K562 (cell line): ENCODE measurements around the gene GNA14. TPM values are rescaled to one million over a fixed set of nuclear protein-coding genes. Genes with fewer than 3 reads are reported as not detected.

Experiments used
- ATAC-seq: fragments of 200-7000 bp; cut with Tn5 transposase; 3 replicates; pipeline ENCODE4 v1.9.1; 2020; ENCODE audit warnings: moderate library complexity
- BruUV-seq: library from RNA; stranded (reverse); fragments of 400-500 nt; replicated peaks from 2 replicates; lab custom pipeline; 2021; lab: Mats Ljungman, UMichigan
- CTCF ChIA-PET: fragments of 300-600 bp; formaldehyde crosslinking; extraction: SDS; loops from one replicate; lab custom pipeline; 2021; ENCODE audit warnings: low intra/inter-chr PET ratio; lab: Yijun Ruan, JAX
- POLR2A ChIA-PET: fragments of 300-600, 350-650 bp; sonication (Branson Sonifier 250); formaldehyde crosslinking; extraction: SDS; loops from one replicate; lab custom pipeline; 2021; ENCODE audit warnings: antibody characterized with exemption, inconsistent platforms; lab: Yijun Ruan, JAX
- DNase-seq, 4 experiments: peaks; one replicate each; pipeline versions ENCODE4 v3.0.0 to v3.0.0-alpha.2; 2011 to 2018; ENCODE audit warnings: low spot score in 3 of 4, mixed read lengths in 3 of 4; ENCODE audit errors: extremely low read depth in 1 of 4
- FAIRE-seq: peaks from 2 replicates; lab custom pipeline; 2011; peaks lifted over from hg19 to GRCh38; lab: Jason Lieb, UNC
- H2AFZ ChIP-seq: 2 replicates; pipeline ENCODE4 v1.6.0; 2011; ENCODE audit warnings: low read depth, low read length, control low read depth, inconsistent platforms
- H3K27ac ChIP-seq: fragments of 200-600 bp; 3 replicates; pipeline ENCODE4 v1.8.0; 2011; ENCODE audit warnings: low read depth, mild to moderate bottlenecking, control low read depth, inconsistent platforms, low read length, moderate library complexity, mixed read lengths; ENCODE audit errors: extremely low read depth
- H3K27me3 ChIP-seq, 2 experiments: fragments of 300-600 bp in 1 of 2; 2 replicates in 1 of 2; 3 replicates in 1 of 2; pipeline versions ENCODE4 v1.6.0 to v1.8.0; 2011; ENCODE audit warnings: inconsistent platforms in 2 of 2, low read length in 2 of 2, mild to moderate bottlenecking in 1 of 2, mixed read lengths in 1 of 2, moderate library complexity in 1 of 2; ENCODE audit not compliant: control insufficient read depth in 2 of 2, insufficient read depth in 2 of 2
- H3K36me3 ChIP-seq: fragments of 300-600 bp; 3 replicates; pipeline ENCODE4 v1.8.0; 2011; ENCODE audit warnings: mild to moderate bottlenecking, low read length, inconsistent platforms; ENCODE audit not compliant: control insufficient read depth, insufficient read depth
- H3K4me1 ChIP-seq, 2 experiments: fragments of 200-600 bp in 1 of 2; replicated peaks in 1 of 2; 2 replicates in 1 of 2; 3 replicates in 1 of 2; pipeline versions ENCODE4 v1.5.1 to v1.8.0; 2011; ENCODE audit warnings: inconsistent platforms in 2 of 2, low read length in 2 of 2, mild to moderate bottlenecking in 1 of 2, mixed read lengths in 1 of 2, moderate library complexity in 1 of 2; ENCODE audit not compliant: control insufficient read depth in 2 of 2, insufficient read depth in 2 of 2
- H3K4me2 ChIP-seq: 2 replicates; pipeline ENCODE4 v1.6.1; 2011; ENCODE audit warnings: low read length, control low read depth, inconsistent platforms, mixed read lengths; ENCODE audit not compliant: insufficient read depth
- H3K4me3 ChIP-seq: fragments of 200-600 bp; sonication (generic), shearing (Covaris generic); 2 replicates; pipeline ENCODE4 v1.5.1; 2016; ENCODE audit warnings: control low read depth, inconsistent platforms
- H3K79me2 ChIP-seq: fragments of 200-600 bp; 3 replicates; pipeline ENCODE4 v1.8.0; 2011; ENCODE audit warnings: low read length, inconsistent platforms; ENCODE audit not compliant: control insufficient read depth, insufficient read depth
- H3K9ac ChIP-seq, 2 experiments: 2 replicates each; pipeline versions ENCODE4 v1.6.0 to v1.6.1; 2011; ENCODE audit warnings: low read depth in 2 of 2, low read length in 2 of 2, control low read depth in 1 of 2, inconsistent platforms in 1 of 2, mild to moderate bottlenecking in 1 of 2, mixed read lengths in 1 of 2; ENCODE audit not compliant: insufficient read depth in 1 of 2
- H3K9me1 ChIP-seq: one replicate; pipeline ENCODE4 v1.6.0; 2011; ENCODE audit warnings: inconsistent platforms, mild to moderate bottlenecking, low read length, moderate library complexity; ENCODE audit not compliant: control insufficient read depth, insufficient read depth
- H3K9me3 ChIP-seq: replicated peaks from 2 replicates; pipeline ENCODE4 v1.5.1; 2011; ENCODE audit warnings: low read depth, low read length, inconsistent platforms; ENCODE audit not compliant: control insufficient read depth, insufficient read depth
- H4K20me1 ChIP-seq: replicated peaks from 2 replicates; pipeline ENCODE4 v1.6.1; 2011; ENCODE audit warnings: low read length, inconsistent platforms, mixed read lengths; ENCODE audit not compliant: control insufficient read depth, insufficient read depth
- FOS ChIP-seq: IDR thresholded peaks from 3 replicates; pipeline ENCODE4 v1.6.1; 2011; ENCODE audit not compliant: insufficient read length; ENCODE audit errors: extremely low read depth
- FOXK2 ChIP-seq, 2 experiments: fragments of 450-650 bp; IDR thresholded peaks in 1 of 2; conservative IDR thresholded peaks in 1 of 2; 2 replicates each; pipeline ENCODE4 v1.6.1; 2016; ENCODE audit warnings: low read depth in 2 of 2, mild to moderate bottlenecking in 1 of 2
- HIVEP1 ChIP-seq: fragments of 250-450 bp; sonication (Bioruptor Pico); IDR thresholded peaks from 2 replicates; pipeline ENCODE4 v1.4.0; 2020; ENCODE audit warnings: mild to moderate bottlenecking
- HOMEZ ChIP-seq: fragments of 250-450 bp; sonication (Bioruptor Pico); IDR thresholded peaks from 2 replicates; pipeline ENCODE4 v1.4.0; 2020; ENCODE audit warnings: mild to moderate bottlenecking, moderate library complexity
- RBM15 ChIP-seq: fragments of 200-400 bp; formaldehyde crosslinking; IDR thresholded peaks from 2 replicates; pipeline ENCODE4 v1.6.1; 2018; ENCODE audit warnings: mild to moderate bottlenecking, low read length, moderate library complexity; ENCODE audit not compliant: insufficient read depth
- RERE ChIP-seq: sonication (generic); formaldehyde crosslinking; IDR thresholded peaks from 2 replicates; pipeline ENCODE4 v1.8.0; 2023; ENCODE audit warnings: missing genetic modification reagents, mild to moderate bottlenecking, borderline replicate concordance
- THRB ChIP-seq: fragments of 450-650 bp; formaldehyde crosslinking; conservative IDR thresholded peaks from 2 replicates; pipeline ENCODE4 v1.4.0; 2022; ENCODE audit warnings: mild to moderate bottlenecking, missing genetic modification characterization
- TRIM28 ChIP-seq: fragments of 450-650 bp; IDR thresholded peaks from 2 replicates; pipeline ENCODE4 v1.6.1; 2017
- U2AF2 ChIP-seq: fragments of 200-400 bp; formaldehyde crosslinking; optimal IDR thresholded peaks from 2 replicates; pipeline ENCODE3; 2017; ENCODE audit warnings: low read depth, mild to moderate bottlenecking, low read length
- ZNF584 ChIP-seq: fragments of 200-800 bp; sonication (Bioruptor generic); IDR thresholded peaks from 2 replicates; pipeline ENCODE4 v1.6.1; 2016; ENCODE audit warnings: low read depth, mild to moderate bottlenecking, missing genetic modification characterization, missing compliant biosample characterization
- WGBS: fragments of 100-300 bp; shearing (Covaris generic); methylation state at CpG from one replicate; pipeline ENCODE4 v1.1.6; 2016; ENCODE audit warnings: low coverage, mixed read lengths; ENCODE audit not compliant: insufficient coverage; ENCODE audit errors: missing lambda C conversion rate; 5-methylcytosine and 5-hydroxymethylcytosine counted together
- in situ Hi-C: fragments of 300-500 bp; cut with MboI; formaldehyde crosslinking; loops from 4 replicates; pipeline ENCODE4 v1.15.0; 2018; ENCODE audit warnings: inconsistent platforms, mixed read lengths
- intact Hi-C: fragments of 100-400 bp; cut with micrococcal nuclease; formaldehyde crosslinking; loops from 2 replicates; pipeline ENCODE4 v1.14.2; 2022
- polyA plus RNA-seq, 8 experiments: library from polyadenylated mRNA; depleted of rRNA in 4 of 8; stranded (reverse) in 5 of 8; unstranded in 3 of 8; fragments of >200 nt; fragmentation: Nextera tagmentation in 2 of 8; fragmentation: Illumina TruSeq in 1 of 8; extraction: Ambion mirVana in 2 of 8; extraction: Trizol in 1 of 8; gene quantifications; 2 replicates each; pipeline versions ENCODE4 v1.2.1 to v1.2.3, GENCODE V29; 2011 to 2014; ENCODE audit warnings: inconsistent platforms in 1 of 8, missing spikeins in 1 of 8
- total RNA-seq, 7 experiments: library from RNA; depleted of rRNA in 6 of 7; stranded (reverse); fragments of >200 nt in 6 of 7; fragmentation: Illumina TruSeq in 2 of 7; extraction: Trizol in 2 of 7; gene quantifications; 2 replicates each; pipeline versions ENCODE4 v1.2.1 to v1.2.3, GENCODE V29; 2011 to 2021; ENCODE audit warnings: low replicate concordance in 1 of 7

GNA14 gene
- total and polyA plus RNA-seq, 9 of the 15 experiments (the other 6 are each of a cell fraction or from before 2014, with no cell fraction given) = 0.03 to 0.11 (median 0.03) TPM; not detected in 6

GRCh38 chr9:77604316-77604715 is 43.8 kb downstream of the GNA14 start:
- POLR2A ChIA-PET = no interaction called here
- H2AFZ ChIP-seq = no peak overlapping the region
- in situ Hi-C loops = no loop called here
- no peak overlapping the region for H3K4me2 ChIP-seq
- no peak overlapping the region for H3K4me3 ChIP-seq
- no peaks in the 10 kb centered on the region for H3K79me2 ChIP-seq
- FAIRE-seq (no peak), ATAC-seq (no peak), DNase-seq (no peak)
- 0% methylated on average over 1 of the region's 1 CpG for WGBS
- H4K20me1 ChIP-seq = no peaks in the 10 kb centered on the region
- H3K36me3 ChIP-seq = no peaks in the 10 kb centered on the region
- H3K9ac ChIP-seq = no peak overlapping the region
- no peaks in the 10 kb centered on the region; a peak in 1 of 5 replicates for H3K4me1 ChIP-seq
- no peaks in the 10 kb centered on the region; a peak in 3 of 5 replicates for H3K27me3 ChIP-seq
- BruUV-seq = no TSS peak
- H3K9me3 ChIP-seq = no peaks in the 10 kb centered on the region
- H3K27ac ChIP-seq = no peak overlapping the region
- H3K9me1 ChIP-seq = no peaks in the 10 kb centered on the region
- CTCF ChIA-PET = no interaction called here
- intact Hi-C loops = no loop called here
- TF ChIP-seq FOXK2 (conservative IDR thresholded peaks at IDR 0.05 in 1 of 2, IDR thresholded peaks at IDR 0.05 in 1 of 2; ENCODE audit: low read depth in 2 of 2) (no peak), HOMEZ (CRISPR knock-in tag) (no peak), ZNF584 (CRISPR knock-in tag) (no peak), RBM15 (no peak), TRIM28 (no peak), U2AF2 (no peak), FOS (no peak), HIVEP1 (CRISPR knock-in tag) (no peak), RERE (CRISPR knock-in tag) (no peak), THRB (CRISPR knock-in tag) (no peak)
